KMS-11 (cell line): ENCODE results near the gene OPRL1.

Source experiments
- H2AFZ ChIP-seq: fragments of 200-600 bp; sonication (generic); 2 replicates; pipeline ENCODE4 v1.6.1; 2016; ENCODE audit warnings: antibody characterized with exemption, mixed run types, low read depth
- H3K27ac ChIP-seq: fragments of 200-600 bp; sonication (generic); 2 replicates; pipeline ENCODE4 v1.6.1; 2016; ENCODE audit warnings: mild to moderate bottlenecking, mixed run types
- H3K27me3 ChIP-seq: fragments of 200-600 bp; sonication (generic); 2 replicates; pipeline ENCODE4 v1.6.1; 2017; ENCODE audit warnings: mild to moderate bottlenecking, low read depth, mixed run types, moderate library complexity; ENCODE audit not compliant: insufficient read depth
- H3K36me3 ChIP-seq: fragments of 200-600 bp; sonication (generic); 2 replicates; pipeline ENCODE4 v1.6.1; 2017; ENCODE audit warnings: mild to moderate bottlenecking, mixed run types; ENCODE audit not compliant: insufficient read depth
- H3K4me1 ChIP-seq: fragments of 200-600 bp; sonication (generic); 2 replicates; pipeline ENCODE4 v1.6.1; 2016; ENCODE audit warnings: mild to moderate bottlenecking, low read depth, mixed run types; ENCODE audit not compliant: poor library complexity, severe bottlenecking
- H3K4me2 ChIP-seq: fragments of 200-600 bp; sonication (generic); 2 replicates; pipeline ENCODE4 v1.7.0; 2016; ENCODE audit warnings: mild to moderate bottlenecking, mixed run types
- H3K4me3 ChIP-seq: fragments of 200-600 bp; sonication (generic); IDR thresholded peaks from 2 replicates; pipeline ENCODE4 v1.6.1; 2017; ENCODE audit warnings: low read depth, low read length, mixed read lengths; ENCODE audit not compliant: insufficient read depth
- H3K79me2 ChIP-seq: fragments of 200-600 bp; sonication (generic); 2 replicates; pipeline ENCODE4 v1.6.1; 2016; ENCODE audit warnings: low read depth, mixed run types; ENCODE audit not compliant: insufficient read depth
- H3K9ac ChIP-seq: fragments of 200-600 bp; sonication (generic); 2 replicates; pipeline ENCODE4 v1.6.1; 2016; ENCODE audit warnings: mild to moderate bottlenecking, mixed run types
- H4K20me1 ChIP-seq: fragments of 200-600 bp; sonication (generic); 2 replicates; pipeline ENCODE4 v1.6.1; 2016; ENCODE audit warnings: mild to moderate bottlenecking, mixed run types; ENCODE audit not compliant: insufficient read depth
- CTCF ChIP-seq: fragments of 200-600 bp; sonication (generic); conservative IDR thresholded peaks from 2 replicates; pipeline ENCODE4 v1.6.1; 2017; ENCODE audit warnings: low read depth, mild to moderate bottlenecking, antibody characterized with exemption, low read length, moderate library complexity, mixed read lengths

Gene OPRL1

GRCh38 chr20:64047046-64047389 lies 32.9 kb upstream of the OPRL1 start:
- Histone ChIP-seq H3K9ac (no peak overlapping the region), H3K79me2 (no peaks in the 10 kb centered on the region), H3K4me1 (peaks cover 3% of the 10 kb centered on the region), H2AFZ (no peak overlapping the region), H3K27ac (no peak overlapping the region), H4K20me1 (no peaks in the 10 kb centered on the region), H3K36me3 (no peaks in the 10 kb centered on the region), H3K27me3 (peaks cover 79% of the 10 kb centered on the region), H3K4me2 (no peak overlapping the region), H3K4me3 (no peak overlapping the region)
- no peak for TF ChIP-seq CTCF

DNA sequence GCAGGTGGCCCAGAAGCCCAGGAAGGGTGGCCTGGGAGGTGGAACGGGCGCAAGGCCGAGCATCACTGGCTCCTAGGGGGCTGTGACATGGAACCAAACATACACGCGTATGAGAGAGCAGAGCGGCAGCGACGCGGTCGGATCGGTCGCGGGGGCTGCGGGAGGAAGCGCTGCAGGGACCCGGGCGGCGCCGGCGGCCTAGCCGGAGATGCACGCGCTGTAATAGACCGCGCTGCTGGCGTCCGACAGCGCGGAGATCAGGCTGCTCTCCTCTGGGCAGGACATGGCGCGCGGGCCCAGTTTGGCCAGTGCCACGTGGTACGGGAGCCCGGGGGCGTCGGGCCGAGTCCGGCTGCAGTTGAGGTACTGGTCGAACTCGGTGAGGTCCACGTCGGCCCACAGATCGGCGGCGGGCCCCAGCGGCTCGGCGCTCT lies 31.9 kb upstream of the OPRL1 start:
- no peak for TF ChIP-seq CTCF
- no peaks in the 10 kb centered on the region for H4K20me1 ChIP-seq
- no peak overlapping the region for H3K4me3 ChIP-seq
- H3K9ac ChIP-seq = no peak overlapping the region
- H3K4me1 ChIP-seq = no peaks in the 10 kb centered on the region
- H3K4me2 ChIP-seq = no peak overlapping the region
- H3K79me2 ChIP-seq = no peaks in the 10 kb centered on the region
- no peaks in the 10 kb centered on the region for H3K36me3 ChIP-seq
- H2AFZ ChIP-seq = no peak overlapping the region
- no peak overlapping the region for H3K27ac ChIP-seq
- peaks cover 82% of the 10 kb centered on the region for H3K27me3 ChIP-seq

- Histone ChIP-seq H3K79me2 (no peaks in the 10 kb centered on the region), H3K4me2 (no peak overlapping the region), H3K27me3 (peaks cover 80% of the 10 kb centered on the region), H4K20me1 (no peaks in the 10 kb centered on the region), H3K36me3 (no peaks in the 10 kb centered on the region), H3K27ac (no peak overlapping the region), H3K9ac (no peak overlapping the region), H3K4me1 (no peaks in the 10 kb centered on the region), H3K4me3 (no peak overlapping the region), H2AFZ (no peak overlapping the region)
- TF ChIP-seq CTCF = no peak
Measured at GRCh38 chr20:64048402-64049044, 31.4 kb upstream of the OPRL1 start.

DNA sequence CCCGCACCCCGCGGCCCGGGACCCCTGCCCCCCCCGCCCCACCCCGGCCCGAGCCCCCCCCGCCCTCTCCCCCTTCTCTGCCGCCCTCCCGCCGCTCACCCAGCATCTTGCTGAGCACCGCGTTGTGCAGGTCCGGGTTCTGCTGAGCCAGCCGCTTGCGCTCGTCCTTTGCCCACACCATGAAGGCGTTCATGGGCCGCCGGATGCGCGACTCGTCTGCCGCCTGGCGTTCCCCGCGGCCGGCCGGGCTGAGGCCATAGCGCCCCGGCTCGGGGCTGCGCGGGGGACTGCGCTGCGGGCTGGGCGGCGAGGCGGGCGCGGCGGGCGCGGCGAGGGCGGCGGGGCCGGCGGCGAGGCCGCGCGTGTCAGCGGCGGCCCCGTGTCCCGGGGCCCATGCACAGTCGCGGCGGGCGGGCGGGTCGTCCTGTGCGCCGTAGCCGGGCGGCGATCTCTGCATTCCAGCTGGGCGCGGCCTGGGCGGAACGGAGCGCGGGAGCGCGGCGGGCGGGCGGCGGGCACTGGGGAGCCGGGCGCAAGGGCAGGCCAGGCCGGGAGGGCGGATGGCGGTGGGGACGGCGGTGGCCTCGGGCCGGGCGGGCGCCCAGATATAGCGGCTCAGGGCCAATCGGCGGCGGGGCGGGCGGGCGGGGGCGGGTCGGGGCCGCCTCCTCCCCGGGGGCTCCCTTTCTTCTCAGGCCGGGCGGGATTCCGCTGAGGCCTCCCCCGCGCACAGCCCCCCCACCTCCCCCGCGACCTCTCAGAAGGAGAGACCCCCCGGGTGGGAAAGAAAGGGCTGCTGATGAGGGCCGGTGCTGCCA lies 30.6 kb upstream of the OPRL1 start, which contains the start of gene SOX18:
Gene SOX18 (minus strand): TSS at position 580 of the 818 bp plus-strand sequence. CDS start 123 bp downstream, at position 457.
- Histone ChIP-seq H3K27ac (no peak within 1 kb of the TSS), H4K20me1 (no peaks in the 10 kb centered on the region), H3K4me1 (no peaks in the 10 kb centered on the region), H3K4me3 (no peak within 1 kb of the TSS), H3K27me3 (peaks cover 77% of the 10 kb centered on the region), H3K4me2 (no peak within 1 kb of the TSS), H3K79me2 (no peaks in the 10 kb centered on the region), H3K36me3 (no peaks in the 10 kb centered on the region), H2AFZ (no peak within 1 kb of the TSS), H3K9ac (no peak within 1 kb of the TSS)
- no peak for TF ChIP-seq CTCF
